GM13976 (cell line): ENCODE data around the gene ANKRD60.

Source experiments
- DNase-seq: peaks from one replicate; pipeline ENCODE4 v3.0.0; 2012; ENCODE audit warnings: low spot score
- CTCF ChIP-seq: IDR thresholded peaks from 2 replicates; pipeline ENCODE4 v1.5.1; 2012; ENCODE audit warnings: borderline replicate concordance, mild to moderate bottlenecking; ENCODE audit not compliant: insufficient read depth; ENCODE audit errors: extremely low read depth, missing control alignments, control extremely low read depth
- in situ Hi-C: fragments of 300-500 bp; cut with MboI; formaldehyde crosslinking; loops from one replicate; pipeline ENCODE4 v1.12.0; 2022; ENCODE audit warnings: low sequenced_read_pairs, mixed read lengths, inconsistent platforms; ENCODE audit not compliant: unreplicated experiment

The ANKRD60 gene

GRCh38 chr20:58225452-58226200 is 2.8 kb downstream of the ANKRD60 start:
- in situ Hi-C loops: loop anchor here (25.0 kb wide), 2 partner anchors 412 to 612 kb away; no protein-coding TSS in a partner anchor
- DNase-seq: no peak
- no peak for TF ChIP-seq CTCF

- no peak for TF ChIP-seq CTCF
- no peak for DNase-seq
- in situ Hi-C loops: loop anchor here (25.0 kb wide), 2 partner anchors 412 to 612 kb away; no protein-coding TSS in a partner anchor
These were observed 3.5 kb downstream of the ANKRD60 start for GRCh38 chr20:58224974-58225373.

DNA sequence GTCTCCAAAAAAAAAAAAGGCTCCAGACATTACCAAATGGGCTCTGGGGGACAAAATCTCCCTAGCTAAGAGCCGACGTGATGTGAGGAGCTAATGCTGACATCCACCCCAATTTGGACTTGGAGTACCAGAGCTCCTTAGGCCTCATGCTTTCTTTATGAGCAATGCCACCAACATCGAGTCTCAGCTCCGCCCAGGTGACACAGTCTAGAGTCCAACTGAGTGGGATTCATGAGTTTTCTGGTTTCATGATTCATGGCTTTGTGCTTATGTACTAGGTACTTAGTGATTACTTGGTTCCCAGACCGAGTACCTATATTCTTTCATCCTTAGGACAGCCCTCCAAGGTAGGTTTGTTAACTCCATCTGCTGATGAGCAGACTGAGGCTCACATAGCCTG is 4.4 kb downstream of the ANKRD60 start:
- no peak for TF ChIP-seq CTCF
- no peak for DNase-seq
- in situ Hi-C loops: no loop called here

DNA sequence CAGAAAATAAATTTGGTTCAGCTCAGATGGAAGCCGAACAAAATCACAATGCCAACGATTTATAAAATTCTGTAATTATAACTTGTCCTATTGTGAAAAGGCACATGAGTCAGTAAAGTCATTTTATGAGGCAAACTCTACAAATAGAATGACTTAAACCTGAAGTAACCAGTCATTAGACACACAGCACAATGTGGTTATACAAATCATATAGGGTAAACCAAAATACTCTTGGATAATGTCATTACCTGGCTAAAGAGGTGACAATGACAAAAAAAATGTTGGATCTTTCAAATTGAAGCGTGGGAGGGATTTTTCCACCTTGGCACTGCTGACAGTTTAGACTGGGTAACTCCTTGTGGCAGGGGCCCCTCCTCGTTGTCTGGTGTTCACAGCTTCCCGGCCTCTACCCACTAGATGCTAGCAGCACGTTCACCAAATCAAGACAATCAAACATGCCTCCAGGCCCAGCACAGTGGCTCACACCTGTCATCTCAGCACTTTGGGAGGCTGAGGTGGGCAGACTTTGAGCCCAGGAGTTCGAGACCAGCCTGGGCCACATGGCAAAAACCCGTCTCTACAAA is 5.0 kb downstream of the ANKRD60 start:
- no peak for TF ChIP-seq CTCF
- in situ Hi-C loops: no loop called here
- no peak for DNase-seq

- TF ChIP-seq CTCF: no peak
- in situ Hi-C loops: no loop called here
- no peak for DNase-seq
These were observed 6.0 kb downstream of the ANKRD60 start for GRCh38 chr20:58222446-58222845.

GRCh38 chr20:58219342-58219700 is 9.1 kb downstream of the ANKRD60 start:
- DNase-seq: no peak
- no peak for TF ChIP-seq CTCF
- in situ Hi-C loops: no loop called here
